Kidney (tissue), 14 donors: ENCODE results near the gene ALDH3A2. TPM values are rescaled to one million over a fixed set of nuclear protein-coding genes. Genes with fewer than 3 reads are reported as not detected.

Experiments used
- DNase-seq, 5 donors: peaks; one replicate each; pipeline ENCODE4 v3.0.0-alpha.2; 2013 to 2020
- FAIRE-seq: peaks from 2 replicates; lab custom pipeline; 2012; peaks lifted over from hg19 to GRCh38; lab: Jason Lieb, UNC
- H3K27ac ChIP-seq, 2 donors: one replicate each; pipeline ENCODE4 v1.7.0; 2013; ENCODE audit warnings: low read depth in 2 of 2, low read length in 2 of 2, inconsistent platforms in 1 of 2
- H3K27me3 ChIP-seq: one replicate; pipeline ENCODE4 v1.7.1; 2013; ENCODE audit warnings: low read length, inconsistent platforms; ENCODE audit not compliant: control insufficient read depth, insufficient read depth
- H3K36me3 ChIP-seq, 3 donors: one replicate each; pipeline versions ENCODE4 v1.7.0 to v1.7.1; 2013; ENCODE audit warnings: low read length in 3 of 3, control low read depth in 1 of 3, inconsistent platforms in 1 of 3; ENCODE audit not compliant: insufficient read depth in 3 of 3, control insufficient read depth in 2 of 3
- H3K4me1 ChIP-seq, 3 donors: one replicate each; pipeline versions ENCODE4 v1.7.0 to v1.7.1; 2013; ENCODE audit warnings: low read length in 3 of 3, inconsistent platforms in 1 of 3, low read depth in 1 of 3; ENCODE audit not compliant: control insufficient read depth in 2 of 3, insufficient read depth in 2 of 3
- H3K4me3 ChIP-seq, 3 donors: one replicate each; pipeline versions ENCODE4 v1.7.0 to v1.8.1; 2013; ENCODE audit warnings: low read length in 3 of 3, control low read depth in 1 of 3, inconsistent platforms in 1 of 3
- H3K9ac ChIP-seq, 3 donors: one replicate each; pipeline versions ENCODE4 v1.7.0 to v1.7.1; 2013; ENCODE audit warnings: low read length in 3 of 3, control low read depth in 1 of 3, inconsistent platforms in 1 of 3
- H3K9me3 ChIP-seq, 3 donors: one replicate each; pipeline versions ENCODE4 v1.7.0 to v1.7.1; 2013; ENCODE audit warnings: low read length in 3 of 3, control low read depth in 1 of 3, inconsistent platforms in 1 of 3; ENCODE audit not compliant: control insufficient read depth in 2 of 3, insufficient read depth in 1 of 3
- CTCF ChIP-seq: IDR thresholded peaks from 3 replicates; pipeline ENCODE4 v1.5.1; 2012; ENCODE audit warnings: mild to moderate bottlenecking, moderate library complexity, borderline replicate concordance; ENCODE audit not compliant: insufficient read depth; ENCODE audit errors: extremely low read depth
- intact Hi-C: fragments of 100-400 bp; cut with DNase I; formaldehyde crosslinking; loops from one replicate; pipeline ENCODE4 v1.11.1; 2022
- polyA plus RNA-seq: library from polyadenylated mRNA; stranded (reverse); fragments of 350-450 nt; fragmentation: Illumina TruSeq; extraction: RNeasy Lipid Tissue Mini Kit (QIAGEN cat#74804); gene quantifications from one replicate; pipeline ENCODE4 v1.2.3, GENCODE V29; 2014; ENCODE audit warnings: low read depth, low replicate concordance; ENCODE audit not compliant: insufficient read depth
- total RNA-seq: library from RNA; stranded (reverse); fragmentation: NEBNext Ultra II Directional; extraction: Animal tissue kit (Norgen Biotek cat#: 25700); gene quantifications from one replicate; pipeline ENCODE4 v1.2.1, GENCODE V29; 2021
- donor health status: control.
- donor health status: control.
- donor health status: control.
- donor health status: control.
- donor health status: control.
- donor health status: DM: yes; HTN: yes; CAD: no.
- donor health status: Normal renal cell carcinoma (clear cell type).

The ALDH3A2 gene
- total and polyA plus RNA-seq, 2 donors from 2014 or later = 75.0 to 87.7 TPM

GRCh38 chr17:19724501-19725420, 76.2 kb downstream of the ALDH3A2 start:
- Histone ChIP-seq H3K9ac (no peak overlapping the region), H3K4me1 (peaks cover 0 to 39% (median 37%) of the 10 kb centered on the region in 3 donors), H3K36me3 (no peaks in the 10 kb centered on the region), H3K27ac (peak overlapping the region in 1 of 2 donors; percentile 26), H3K9me3 (no peaks in the 10 kb centered on the region), H3K27me3 (no peaks in the 10 kb centered on the region), H3K4me3 (peak overlapping the region in 1 of 3 donors; percentile 25)
- no peak for TF ChIP-seq CTCF
- no peak for FAIRE-seq
- DNase-seq = peak in 2 of 5 donors; percentile 60 to 87
- intact Hi-C loops = no loop called here

DNA sequence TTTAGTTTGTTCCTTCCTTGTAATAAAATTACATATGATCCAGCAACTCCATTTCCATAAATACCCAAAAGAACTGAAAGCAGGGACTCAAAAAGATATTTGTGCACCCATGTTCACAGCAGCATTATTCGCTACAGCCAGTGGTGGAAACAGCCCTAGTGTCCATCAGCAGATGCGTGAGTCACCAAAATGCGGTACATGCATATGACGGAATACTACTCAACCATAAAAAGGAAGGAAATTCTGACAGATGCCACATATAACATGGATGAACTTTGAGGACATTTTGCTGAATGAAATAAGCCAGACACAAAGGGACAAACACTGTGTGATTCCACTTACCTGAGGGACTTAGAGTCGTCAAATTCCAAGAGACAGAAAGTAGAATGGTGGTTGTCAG, 76.9 kb downstream of the ALDH3A2 start:
- FAIRE-seq (no peak), DNase-seq (no peak)
- Histone ChIP-seq H3K36me3 (no peaks in the 10 kb centered on the region), H3K27ac (peak overlapping the region in 1 of 2 donors; percentile 3), H3K4me3 (no peak overlapping the region), H3K27me3 (no peaks in the 10 kb centered on the region), H3K4me1 (peaks cover 0 to 32% (median 30%) of the 10 kb centered on the region in 3 donors), H3K9me3 (no peaks in the 10 kb centered on the region), H3K9ac (no peak overlapping the region)
- no peak for TF ChIP-seq CTCF
- intact Hi-C loops = no loop called here

DNA sequence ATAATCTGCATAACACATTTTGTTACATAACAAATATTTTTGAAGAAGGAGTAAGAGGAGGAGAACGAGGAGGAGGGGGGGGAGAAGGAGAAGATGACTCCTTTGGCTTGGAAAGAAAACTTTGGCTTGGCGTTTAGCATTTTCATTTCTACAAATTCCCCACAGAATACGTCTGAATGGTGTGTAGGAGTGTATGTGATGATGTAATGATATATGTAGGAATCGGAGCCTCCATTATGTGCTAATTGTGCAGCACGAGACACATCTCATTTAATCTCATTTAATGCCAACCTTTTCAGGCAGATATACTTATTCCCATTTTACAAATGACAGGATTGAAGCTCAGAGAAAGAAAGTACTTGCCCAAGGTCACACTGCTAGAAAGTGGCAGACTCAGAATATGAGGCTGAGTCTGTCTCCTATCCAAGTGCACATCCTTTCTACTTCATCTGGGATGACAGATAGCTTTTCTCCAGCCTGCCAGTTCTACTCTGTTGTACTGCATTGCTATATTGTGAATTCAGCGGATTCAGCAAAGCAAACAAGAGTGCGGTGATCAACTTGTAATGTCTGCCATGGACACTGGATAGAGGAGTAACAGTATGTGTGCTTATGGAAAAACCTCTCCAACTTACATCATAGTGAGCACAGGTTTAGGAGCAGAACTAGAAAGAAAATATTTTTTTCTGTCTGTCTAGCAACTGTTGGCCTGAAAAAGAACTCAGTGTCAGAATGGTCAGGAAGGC, 78.3 kb downstream of the ALDH3A2 start:
- Histone ChIP-seq H3K9me3 (no peaks in the 10 kb centered on the region), H3K27ac (peak overlapping the region; percentile 85 to 87), H3K4me3 (no peak overlapping the region), H3K27me3 (no peaks in the 10 kb centered on the region), H3K9ac (no peak overlapping the region), H3K4me1 (peaks cover 0 to 26% (median 22%) of the 10 kb centered on the region in 3 donors), H3K36me3 (no peaks in the 10 kb centered on the region)
- TF ChIP-seq CTCF = no peak
- intact Hi-C loops = no loop called here
- FAIRE-seq (no peak), DNase-seq (no peak)

Other genes starting within 250 kb of the ALDH3A2 start
- 7.3 TPM for gene RNF112, start 237.5 kb upstream of the ALDH3A2 start, total RNA-seq
- gene RNF112, start 237.5 kb upstream of the ALDH3A2 start, polyA plus RNA-seq = 0.99 TPM
- 26.0 TPM for gene SLC47A1, start 114.9 kb upstream of the ALDH3A2 start, total RNA-seq
- 94.8 TPM for gene SLC47A1, start 114.9 kb upstream of the ALDH3A2 start, polyA plus RNA-seq
- 46.3 TPM for gene SLC47A2, start 67.8 kb downstream of the ALDH3A2 start, total RNA-seq
- gene SLC47A2, start 67.8 kb downstream of the ALDH3A2 start, polyA plus RNA-seq = 61.5 TPM
- gene ALDH3A1, start 99.5 kb downstream of the ALDH3A2 start, total RNA-seq = 1.4 TPM
- gene ALDH3A1, start 99.5 kb downstream of the ALDH3A2 start, polyA plus RNA-seq = 0.75 TPM
- 16.3 TPM for gene ULK2, start 219.2 kb downstream of the ALDH3A2 start, total RNA-seq
- 6.6 TPM for gene ULK2, start 219.2 kb downstream of the ALDH3A2 start, polyA plus RNA-seq